ENCODE results near the gene ATL3.
"Not testable (repeated sequence)": the region's sequence is repeated elsewhere in the genome, so short reads cannot be mapped to it uniquely, and the experiment has no call there.

ATL3 gene

DNA sequence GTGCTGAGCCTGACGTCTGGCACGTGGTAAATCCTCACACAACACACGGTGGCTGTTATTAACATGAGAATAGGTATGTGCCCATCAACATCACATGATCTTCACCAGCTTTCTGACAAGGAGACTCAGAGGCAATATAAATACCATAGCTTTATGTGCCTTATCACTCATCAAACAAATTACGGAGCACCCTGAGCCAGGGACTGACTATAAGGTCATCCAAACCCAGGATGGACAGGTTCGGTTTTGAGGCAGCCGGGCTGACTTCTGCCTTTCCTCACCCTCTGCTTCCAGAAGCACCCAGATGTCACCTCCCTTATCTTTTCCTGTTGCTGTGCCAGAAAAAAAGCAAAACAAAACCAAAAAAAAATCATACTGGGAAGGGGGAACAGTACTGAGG lies 51.2 kb downstream of the ATL3 start:
- no peak for DNase-seq (ENCODE audit: low read depth)

DNA sequence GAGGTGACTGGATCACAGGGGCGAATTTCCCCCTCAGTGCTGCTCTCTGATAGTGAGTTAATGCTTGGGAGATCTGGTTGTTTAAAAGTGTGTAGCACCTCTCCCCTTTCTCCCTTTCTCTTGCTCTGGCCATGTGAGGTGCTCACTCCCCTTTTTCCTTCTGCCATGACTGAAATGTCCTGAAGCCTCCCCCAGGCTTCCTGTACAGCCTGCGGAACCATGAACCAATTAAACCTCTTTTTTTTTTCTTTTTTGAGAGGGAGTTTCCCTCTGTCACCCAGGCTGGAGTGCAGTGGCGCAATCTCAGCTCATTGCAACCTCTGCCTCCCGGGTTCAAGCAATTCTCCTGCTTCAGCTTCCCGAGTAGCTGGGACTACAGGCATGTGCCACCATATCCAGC lies 53.5 kb downstream of the ATL3 start:
- not testable (repeated sequence) for DNase-seq (ENCODE audit: low read depth)

GRCh38 chr11:63616953-63617352 lies 54.2 kb downstream of the ATL3 start:
- no peak for DNase-seq (ENCODE audit: low read depth)

DNA sequence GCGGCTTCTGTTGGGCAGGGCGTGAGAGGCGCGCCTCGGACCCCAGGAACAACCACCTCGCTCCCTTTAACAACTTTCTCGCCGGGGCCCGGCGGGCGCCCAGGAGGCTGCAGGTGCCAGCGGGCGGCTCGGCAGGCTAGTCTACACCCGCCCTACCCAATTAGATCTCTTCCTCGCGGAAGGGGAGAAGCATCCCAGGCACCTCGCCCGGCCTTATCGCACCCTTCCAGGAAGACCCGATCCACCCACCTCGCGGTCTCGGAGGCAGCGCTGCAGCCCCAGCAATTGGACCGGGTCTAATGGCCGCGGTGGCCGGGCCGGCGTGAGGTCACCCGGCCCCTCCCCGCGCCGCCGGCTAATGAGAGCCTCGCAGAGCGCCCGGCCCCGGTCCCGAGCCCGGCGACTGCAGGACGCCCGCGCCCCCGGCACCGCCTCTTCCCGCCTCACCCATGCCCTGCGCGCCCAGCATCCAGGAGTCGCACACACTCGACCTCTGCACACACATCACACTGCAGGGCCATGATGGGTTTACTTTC lies 57.0 kb downstream of the ATL3 start, which contains the start of gene PLAAT3:
Gene PLAAT3, minus strand, starts transcription at position 298 of the 536 bp plus-strand sequence. CDS start 419 bp downstream, outside the sequence.
- no peak for DNase-seq (ENCODE audit: low read depth)

DNA sequence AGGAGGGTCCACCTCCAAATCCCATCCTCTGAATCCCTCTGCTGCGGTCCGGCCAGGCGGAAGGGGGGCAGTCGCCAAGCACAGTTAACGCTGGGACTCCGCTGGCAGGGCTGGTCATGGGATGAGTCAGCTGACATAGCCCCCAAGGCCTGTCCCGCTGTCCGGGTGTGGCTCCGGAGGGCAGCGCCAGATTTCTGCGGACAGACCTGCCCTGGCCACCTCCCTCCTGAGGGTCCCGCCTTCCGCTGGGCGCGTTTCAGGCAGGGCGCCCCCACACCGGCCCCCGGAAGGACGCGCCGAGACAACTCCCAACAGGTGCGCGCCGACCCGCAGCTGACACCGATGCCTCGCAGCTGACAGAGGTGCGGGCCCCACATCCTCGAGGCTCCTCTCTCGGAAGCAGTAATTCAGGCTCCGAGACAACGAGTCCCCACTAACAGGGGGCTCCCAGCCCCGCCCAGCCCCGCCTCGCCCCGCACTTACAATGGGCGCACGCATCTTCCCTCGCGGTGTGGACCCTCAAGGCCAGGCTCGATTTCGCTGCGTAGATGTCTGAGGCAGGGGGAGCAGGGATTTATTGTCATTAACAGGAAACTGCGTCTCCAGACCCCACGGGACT lies 57.5 kb downstream of the ATL3 start:
- DNase-seq (ENCODE audit: low read depth) = no peak

GRCh38 chr11:63612181-63612580 lies 59.0 kb downstream of the ATL3 start:
- no peak for DNase-seq (ENCODE audit: low read depth)

DNA sequence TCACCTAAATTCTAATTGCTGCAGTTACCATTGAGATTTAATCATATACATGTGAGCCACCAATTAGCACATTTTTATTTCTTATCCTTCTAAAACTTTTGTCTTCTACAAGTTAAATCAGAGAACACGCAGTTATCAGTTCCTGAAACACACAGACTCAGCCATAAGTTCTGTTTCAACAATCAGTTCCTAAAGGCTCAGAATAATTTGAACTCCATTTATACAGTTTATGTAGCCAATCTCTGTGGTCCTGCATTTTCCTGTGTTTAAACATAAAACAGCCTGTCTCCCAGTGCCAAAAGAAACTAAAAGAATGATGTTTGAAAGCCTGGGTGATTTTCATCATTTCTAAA lies 59.8 kb downstream of the ATL3 start:
- no peak for DNase-seq (ENCODE audit: low read depth)

DNA sequence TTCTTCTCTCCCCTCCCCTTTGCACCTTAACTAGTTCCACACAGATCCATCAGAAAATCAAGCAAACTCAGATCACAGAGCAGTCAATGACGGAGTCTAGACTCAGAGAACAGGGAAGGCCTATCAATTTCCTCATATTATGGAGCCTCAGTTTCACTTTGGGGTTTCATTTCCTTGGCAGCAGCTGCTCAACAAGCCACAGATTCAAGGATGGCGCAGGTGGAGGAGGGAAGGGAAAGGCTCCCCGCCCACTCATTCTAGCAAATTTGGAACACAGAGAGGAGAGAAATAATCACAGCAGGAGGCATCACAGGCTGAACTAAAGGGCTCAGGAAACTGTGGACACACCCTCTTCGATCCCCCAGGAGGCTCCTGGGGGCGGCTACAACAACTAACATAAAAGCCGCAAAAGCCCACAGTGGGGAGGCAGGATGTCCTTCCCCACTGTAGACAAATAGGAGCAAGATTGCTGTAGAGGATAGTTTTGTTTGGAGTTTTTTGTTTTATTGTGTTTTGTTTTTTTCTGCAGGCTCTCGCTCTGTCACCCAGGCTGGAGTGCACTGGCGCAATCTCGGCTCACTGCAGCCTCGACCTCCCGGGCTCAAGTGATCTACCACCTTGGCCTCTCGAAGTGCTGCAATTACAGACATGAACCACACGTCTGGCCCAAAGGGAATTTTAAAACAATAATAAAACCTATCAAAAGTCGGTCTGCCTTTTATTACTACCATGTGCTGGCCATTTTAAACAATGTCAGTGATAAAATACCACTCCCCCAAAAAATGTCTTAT lies 60.4 kb downstream of the ATL3 start:
- DNase-seq (ENCODE audit: low read depth) = no peak

DNA sequence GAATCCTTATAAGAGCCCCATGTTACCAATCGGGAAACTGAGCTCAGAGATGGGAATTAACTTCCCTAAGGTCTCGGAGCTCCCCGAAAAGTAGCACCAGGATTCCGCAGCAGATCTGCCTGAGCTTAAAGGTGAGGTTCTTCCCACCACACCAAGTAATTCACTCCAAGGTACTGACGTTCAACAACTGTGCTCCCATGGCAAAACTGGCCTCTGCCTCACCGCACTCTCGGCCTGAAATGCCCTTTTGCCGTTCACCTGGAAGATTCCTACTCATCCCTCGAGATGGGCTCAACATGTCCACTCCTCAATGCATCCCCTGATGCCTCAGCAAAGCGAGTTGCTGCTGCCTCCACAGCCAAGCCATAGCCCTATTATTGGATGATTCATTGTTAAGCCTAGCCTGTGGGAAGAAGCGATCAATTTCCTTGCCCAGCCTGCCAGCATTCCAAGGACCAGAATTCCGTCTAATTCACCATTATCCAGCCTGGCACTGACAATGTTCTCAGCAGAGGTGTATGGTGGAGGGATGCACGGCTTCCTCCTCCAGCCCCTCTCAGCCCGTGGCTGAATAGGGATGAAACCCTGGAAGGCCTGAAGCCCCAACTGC lies 61.1 kb downstream of the ATL3 start:
- no peak for DNase-seq (ENCODE audit: low read depth)

- no peak for DNase-seq (ENCODE audit: low read depth)
These were observed 61.6 kb downstream of the ATL3 start for GRCh38 chr11:63609536-63609935.

- no peak for DNase-seq (ENCODE audit: low read depth)
These were observed 62.5 kb downstream of the ATL3 start for GRCh38 chr11:63608353-63609345.

- no peak for DNase-seq (ENCODE audit: low read depth)
These were observed 68.0 kb downstream of the ATL3 start for GRCh38 chr11:63603180-63603518.

DNA sequence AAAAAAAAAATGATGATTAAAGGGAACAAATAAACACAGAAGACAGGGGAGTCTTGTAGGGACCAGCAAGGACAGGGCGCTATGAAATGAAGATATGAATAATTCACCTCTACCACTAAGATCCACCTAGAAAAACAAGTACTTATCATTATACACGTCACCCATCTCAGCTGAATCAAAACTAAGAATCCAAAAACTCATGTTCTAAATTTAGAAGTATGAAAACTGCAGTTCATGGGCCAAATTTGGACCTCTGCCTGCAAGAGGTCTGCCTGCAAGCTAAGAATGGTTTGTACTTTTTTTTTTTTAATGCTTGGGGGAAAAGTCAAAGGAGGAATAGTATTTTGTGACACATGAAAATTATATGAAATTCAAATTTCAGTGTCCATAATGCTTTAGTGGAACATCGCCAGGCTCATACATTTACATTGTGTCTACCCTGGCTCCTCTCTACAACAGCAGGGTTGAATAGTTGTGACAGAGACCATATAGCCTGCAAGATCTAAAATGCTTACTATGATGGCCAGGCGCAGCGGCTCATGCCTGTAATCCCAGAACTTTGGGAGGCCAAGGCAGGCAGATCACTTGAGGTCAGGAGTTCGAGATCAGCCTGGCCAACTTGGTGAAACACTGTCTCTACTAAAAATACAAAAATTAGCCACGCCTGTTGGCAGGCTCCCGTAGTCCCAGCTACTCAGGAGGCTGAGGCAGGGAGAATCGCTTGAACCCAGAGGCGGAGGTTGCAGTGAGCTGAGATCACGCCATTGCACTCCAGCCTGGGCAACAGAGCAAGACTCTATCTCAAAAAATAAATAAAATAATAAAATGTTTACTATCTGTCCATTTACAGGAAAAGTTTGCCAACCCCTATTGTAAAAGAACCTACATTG lies 68.6 kb downstream of the ATL3 start:
- DNase-seq (ENCODE audit: low read depth) = not testable (repeated sequence)

- no peak for DNase-seq (ENCODE audit: low read depth)
These were observed 71.7 kb downstream of the ATL3 start for GRCh38 chr11:63599211-63600122.

DNA sequence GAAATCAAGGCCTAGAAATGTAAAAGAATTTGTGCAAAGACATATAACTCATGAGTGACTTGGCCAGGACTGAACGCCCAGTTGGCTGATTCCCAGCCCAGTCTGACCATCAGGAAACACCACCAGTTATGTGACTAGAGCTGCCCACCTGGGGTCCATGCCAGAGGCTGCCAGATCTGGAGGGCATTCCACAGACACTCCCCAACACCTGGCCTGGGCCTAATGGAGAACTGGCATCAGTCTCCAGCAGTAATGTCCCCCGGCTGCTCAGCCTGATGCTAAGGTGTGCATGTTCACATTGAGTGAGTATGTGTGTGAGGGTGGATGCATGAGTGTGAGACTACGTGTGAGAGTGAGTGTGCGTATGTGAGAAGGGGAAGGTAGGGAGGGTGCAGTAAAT lies 72.6 kb downstream of the ATL3 start:
- no peak for DNase-seq (ENCODE audit: low read depth)

DNA sequence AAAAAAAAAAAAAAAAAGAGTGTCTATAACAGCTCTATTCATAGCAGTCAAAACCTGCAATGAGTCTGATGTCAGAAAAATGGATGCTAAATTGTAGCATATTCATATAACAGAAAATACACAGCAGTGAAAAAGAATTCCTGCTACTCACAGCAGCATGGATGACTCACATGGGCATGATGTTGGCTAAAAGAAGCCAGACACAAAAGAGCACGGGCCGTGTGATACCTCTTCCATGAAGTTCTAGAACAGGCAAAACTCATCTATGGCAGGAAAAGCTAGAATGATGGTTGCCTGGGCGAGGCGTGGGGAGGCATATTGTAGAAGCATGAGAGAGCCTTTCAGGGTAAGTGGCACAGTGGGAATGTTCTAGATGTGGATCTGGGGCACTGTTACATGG lies 75.9 kb downstream of the ATL3 start:
- DNase-seq (ENCODE audit: low read depth) = no peak

GRCh38 chr11:63592975-63593395 lies 78.2 kb downstream of the ATL3 start:
- no peak for DNase-seq (ENCODE audit: low read depth)

DNA sequence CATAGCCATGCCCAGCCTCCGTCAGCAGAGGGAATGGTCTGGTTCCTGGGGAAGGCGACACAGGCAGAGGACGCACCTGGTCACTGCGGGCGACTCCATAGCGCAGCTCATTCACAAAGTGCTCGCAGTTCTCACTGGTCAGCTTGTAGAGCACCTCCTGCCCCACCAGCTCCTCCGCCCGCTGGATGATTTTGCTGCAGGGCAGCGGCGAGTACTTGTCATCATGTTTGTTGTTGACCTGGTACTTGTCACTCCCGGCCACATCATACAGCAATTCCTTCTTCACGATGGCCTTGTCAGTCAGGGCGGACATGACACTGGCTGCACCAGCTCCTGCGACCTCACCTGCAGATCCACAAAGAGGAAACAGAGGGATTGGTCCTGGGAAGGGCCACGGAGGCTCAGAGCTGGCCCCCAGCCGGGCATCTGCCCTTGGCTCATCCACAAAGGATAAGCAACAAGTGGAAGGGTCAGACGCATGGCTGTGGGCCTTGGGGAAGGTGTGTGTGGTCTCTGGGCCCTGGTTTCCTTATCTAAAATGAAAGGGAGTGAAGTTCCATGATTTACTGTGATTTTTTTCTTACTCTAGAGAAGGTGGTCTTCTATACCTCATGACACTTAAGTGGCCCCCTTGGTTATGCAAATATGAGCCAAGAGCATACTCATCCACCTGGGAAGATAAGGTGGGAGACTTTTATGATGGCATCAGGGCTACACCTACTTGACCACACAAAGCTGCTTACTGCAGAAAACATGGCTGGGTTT lies 81.0 kb downstream of the ATL3 start:
- DNase-seq (ENCODE audit: low read depth) = no peak

DNA sequence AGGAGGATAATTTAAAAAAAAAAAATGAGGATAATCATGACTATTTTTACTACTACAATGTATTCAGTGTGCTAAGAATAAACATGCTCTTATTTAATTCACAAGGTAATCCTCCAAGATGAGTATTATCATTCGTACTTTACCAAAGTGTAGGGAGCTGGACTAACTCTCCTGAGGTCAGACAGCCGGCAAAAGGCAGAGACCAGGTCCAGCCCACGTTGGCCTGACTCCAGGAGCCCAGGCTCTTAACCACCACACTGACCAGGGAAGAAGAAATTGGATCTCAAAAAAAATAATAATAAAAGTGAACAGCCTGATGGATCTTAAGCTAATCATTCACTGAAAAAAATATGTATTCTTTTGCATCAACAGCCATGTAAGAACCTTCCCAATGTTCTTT lies 82.2 kb downstream of the ATL3 start:
- no peak for DNase-seq (ENCODE audit: low read depth)

All from stimulated activated CD8-positive, alpha-beta memory T cell treated with anti-CD3 and anti-CD28 coated beads, Interleukin-15, amount 100 ng/mL, for 24 hours (primary cell).